A673 (cell line): ENCODE data around the gene TIMM23B.
"Not testable (repeated sequence)": the region's sequence is repeated elsewhere in the genome, so short reads cannot be mapped to it uniquely, and the experiment has no call there.

Experiments used
- CTCF ChIP-seq: fragments of 300-800, 200-600 bp; sonication (generic); conservative IDR thresholded peaks from 2 replicates; pipeline ENCODE4 v1.5.1; 2017; ENCODE audit warnings: low read depth, mild to moderate bottlenecking, antibody characterized with exemption, low read length, moderate library complexity, mixed read lengths
- EZH2 ChIP-seq: fragments of 200-600 bp; sonication (generic); IDR thresholded peaks from 2 replicates; pipeline ENCODE4 v1.6.1; 2017; ENCODE audit warnings: borderline replicate concordance, low read depth, mild to moderate bottlenecking, mixed read lengths, antibody characterized with exemption, low read length; ENCODE audit not compliant: poor library complexity, severe bottlenecking

DNA sequence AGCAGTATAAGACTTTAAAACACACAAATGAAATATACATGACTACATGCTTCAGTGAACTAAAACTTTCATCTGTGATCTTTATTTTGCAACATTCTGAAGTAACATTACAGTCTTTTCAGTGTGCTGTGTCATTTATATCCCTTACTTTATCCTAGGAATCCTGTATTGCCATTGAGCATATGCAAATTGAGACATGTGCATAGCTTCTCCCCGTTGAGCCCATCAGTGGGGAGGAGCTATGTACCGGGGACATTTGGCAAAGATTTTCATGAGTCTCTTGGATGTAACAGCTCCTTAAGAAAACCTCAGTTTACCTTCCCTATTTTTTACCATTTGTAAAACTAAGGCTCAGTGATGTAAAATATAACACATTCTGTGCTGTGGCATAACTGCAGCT lies 29.6 kb downstream of the TIMM23B start:
- TF ChIP-seq EZH2, CTCF: not testable (repeated sequence)
